Subcutaneous adipose tissue (tissue), 4 donors: Measurements from ENCODE around the gene IGF2BP2. TPM values are rescaled to one million over a fixed set of nuclear protein-coding genes. Genes with fewer than 3 reads are reported as not detected.

Source experiments
- total RNA-seq, 4 donors: library from RNA; depleted of rRNA; stranded (reverse); fragments of >200 nt; gene quantifications; one replicate each; pipeline ENCODE4 v1.1.0, GENCODE V29; 2016
- TF ChIP-seq, protein P1 (sequence below): fragments of 450-650 bp; IDR thresholded peaks from one replicate; pipeline ENCODE4 v1.5.1; 2016; ENCODE audit warnings: low read depth, mild to moderate bottlenecking, control low read depth, antibody characterized with exemption, moderate library complexity

The IGF2BP2 gene
- total RNA-seq, 4 donors from 2014 or later, result 11.3 to 30.0 (median 26.9) TPM

DNA sequence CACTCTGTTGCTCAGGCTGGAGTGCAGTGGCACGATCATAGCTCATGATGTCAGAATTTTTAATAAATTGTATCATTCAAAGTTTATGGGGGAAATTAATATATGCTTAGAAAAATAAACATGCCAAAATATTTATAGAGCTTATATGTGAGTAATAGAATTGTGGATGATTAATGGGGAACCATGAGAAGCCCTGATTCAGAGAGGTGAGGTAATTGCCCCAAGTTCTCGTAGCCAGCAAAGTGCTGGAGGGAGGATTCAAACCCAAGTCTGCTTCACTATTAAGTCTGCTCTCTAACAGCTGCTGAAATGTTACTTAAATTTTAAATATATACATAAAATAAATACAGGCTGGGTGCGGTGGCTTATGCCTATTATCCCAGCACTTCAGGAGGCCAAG, 26.2 kb upstream of the IGF2BP2 start:
- TF ChIP-seq, protein P1, sequence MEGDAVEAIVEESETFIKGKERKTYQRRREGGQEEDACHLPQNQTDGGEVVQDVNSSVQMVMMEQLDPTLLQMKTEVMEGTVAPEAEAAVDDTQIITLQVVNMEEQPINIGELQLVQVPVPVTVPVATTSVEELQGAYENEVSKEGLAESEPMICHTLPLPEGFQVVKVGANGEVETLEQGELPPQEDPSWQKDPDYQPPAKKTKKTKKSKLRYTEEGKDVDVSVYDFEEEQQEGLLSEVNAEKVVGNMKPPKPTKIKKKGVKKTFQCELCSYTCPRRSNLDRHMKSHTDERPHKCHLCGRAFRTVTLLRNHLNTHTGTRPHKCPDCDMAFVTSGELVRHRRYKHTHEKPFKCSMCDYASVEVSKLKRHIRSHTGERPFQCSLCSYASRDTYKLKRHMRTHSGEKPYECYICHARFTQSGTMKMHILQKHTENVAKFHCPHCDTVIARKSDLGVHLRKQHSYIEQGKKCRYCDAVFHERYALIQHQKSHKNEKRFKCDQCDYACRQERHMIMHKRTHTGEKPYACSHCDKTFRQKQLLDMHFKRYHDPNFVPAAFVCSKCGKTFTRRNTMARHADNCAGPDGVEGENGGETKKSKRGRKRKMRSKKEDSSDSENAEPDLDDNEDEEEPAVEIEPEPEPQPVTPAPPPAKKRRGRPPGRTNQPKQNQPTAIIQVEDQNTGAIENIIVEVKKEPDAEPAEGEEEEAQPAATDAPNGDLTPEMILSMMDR, result no peak

DNA sequence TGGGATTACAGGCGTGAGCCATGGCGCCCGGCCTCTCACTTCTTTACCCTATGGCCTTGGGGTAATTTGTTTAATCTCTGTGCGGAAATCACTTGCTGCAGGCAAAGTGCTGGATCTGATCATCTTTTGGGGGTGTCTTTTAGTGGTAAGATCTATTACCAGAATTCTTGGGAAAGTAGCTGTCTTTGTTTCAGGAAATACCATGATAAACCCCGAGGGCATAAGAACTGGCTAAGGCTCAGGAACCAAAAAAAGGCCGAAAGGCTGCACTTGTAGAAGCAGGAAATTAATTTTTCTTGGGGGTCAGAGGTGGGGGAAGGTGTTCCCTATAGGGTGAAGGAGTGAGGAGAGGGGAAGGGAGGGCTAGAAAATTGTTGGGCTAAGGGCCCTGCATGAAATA, 22.7 kb upstream of the IGF2BP2 start:
- TF ChIP-seq, protein P1, result no peak

DNA sequence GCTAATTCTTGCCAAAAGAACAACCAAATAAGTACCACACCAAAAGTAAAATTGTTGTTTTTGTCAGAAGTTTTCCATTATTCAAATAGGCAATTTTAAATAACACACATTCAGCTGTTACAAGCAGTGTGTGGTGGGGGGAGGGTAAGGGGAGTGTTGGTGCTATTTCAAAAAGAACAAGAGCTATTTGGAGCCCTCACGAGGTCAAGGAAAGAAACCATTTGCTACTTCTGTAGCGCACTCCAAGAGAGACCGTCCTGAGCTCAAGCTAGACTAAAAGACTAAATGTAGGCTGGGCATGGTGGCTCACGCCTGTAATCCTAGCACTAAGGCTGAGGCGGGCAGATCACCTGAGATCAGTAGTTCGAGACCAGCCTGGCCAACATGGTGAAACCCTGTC, 21.2 kb upstream of the IGF2BP2 start:
- TF ChIP-seq, protein P1, result no peak

DNA sequence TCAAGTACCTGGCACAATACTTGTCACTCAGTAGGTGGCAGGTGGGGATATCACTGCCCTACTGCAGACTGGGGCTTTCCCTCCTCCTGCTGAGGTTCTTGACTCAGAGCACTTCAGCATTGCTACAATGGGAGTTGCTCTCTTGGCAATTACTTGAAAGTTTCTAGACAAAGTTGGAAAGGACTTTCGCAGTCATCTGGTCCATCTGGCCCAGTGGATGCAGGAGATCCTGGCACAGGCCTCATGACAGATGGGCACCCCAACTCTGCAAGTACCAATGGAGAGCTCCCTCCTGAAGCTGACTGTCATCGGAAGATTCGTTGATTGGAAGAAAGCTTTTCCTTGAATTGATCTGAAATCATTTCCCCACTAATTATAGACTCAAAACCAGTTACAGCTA, 19.2 kb upstream of the IGF2BP2 start:
- TF ChIP-seq, protein P1, result no peak

DNA sequence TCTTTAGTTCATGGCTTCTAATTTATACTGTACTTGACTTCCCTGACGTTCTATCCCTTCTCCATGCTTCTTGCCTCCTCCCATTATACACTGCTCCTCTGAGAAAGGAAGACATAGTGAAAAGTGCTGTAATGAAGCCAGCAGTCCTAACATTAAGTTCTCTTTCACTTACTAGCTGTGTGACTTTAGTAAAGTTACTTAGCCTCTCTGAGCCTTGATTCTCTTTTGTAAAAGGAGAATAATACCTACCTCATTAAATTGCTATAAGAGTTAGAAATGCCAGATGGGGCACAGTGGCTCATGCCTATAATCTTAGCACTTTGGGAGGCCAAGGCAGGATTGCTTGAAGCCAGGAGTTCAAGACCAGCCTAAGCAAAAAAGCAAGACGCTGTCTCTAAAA, 18.8 kb upstream of the IGF2BP2 start:
- TF ChIP-seq, protein P1, result no peak

DNA sequence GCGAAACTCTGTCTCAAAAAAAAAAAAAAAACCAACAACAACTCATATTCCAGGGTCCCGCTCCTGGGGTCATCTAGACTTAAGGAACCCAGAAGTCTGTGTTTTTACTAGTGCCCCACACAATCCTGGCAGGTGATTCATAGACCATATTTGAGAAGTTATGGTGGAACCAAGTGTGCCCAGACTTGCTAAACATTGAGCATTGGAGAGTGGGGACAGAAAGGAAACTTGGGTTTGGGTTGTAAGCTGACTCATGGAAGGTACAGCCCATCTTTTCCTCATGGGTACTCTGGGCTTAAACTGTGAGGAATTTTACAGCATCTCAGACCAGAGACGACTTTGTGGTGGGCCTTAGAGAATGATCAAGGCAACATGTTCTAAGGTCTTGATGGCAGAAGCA, 18.3 kb upstream of the IGF2BP2 start:
- TF ChIP-seq, protein P1, result no peak

DNA sequence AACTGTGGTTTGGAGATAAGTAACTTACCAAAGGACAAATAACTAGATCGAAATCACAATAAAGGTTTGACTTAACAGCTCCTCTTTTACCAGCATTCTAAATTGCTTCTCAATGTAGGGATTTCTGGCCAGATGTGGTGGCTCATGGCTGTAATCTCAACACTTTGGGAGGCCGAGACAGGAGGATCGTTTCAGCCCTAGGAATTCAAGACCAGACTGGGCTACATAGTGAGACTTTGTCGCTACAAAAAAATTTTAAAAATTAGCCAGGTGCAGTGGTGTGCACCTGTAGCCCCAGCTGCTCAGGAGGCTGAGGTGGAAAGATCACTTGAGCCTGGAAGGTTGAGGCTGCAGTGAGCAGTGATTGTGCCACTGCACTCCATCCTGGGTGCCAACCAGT, 17.4 kb upstream of the IGF2BP2 start:
- TF ChIP-seq, protein P1, result no peak

DNA sequence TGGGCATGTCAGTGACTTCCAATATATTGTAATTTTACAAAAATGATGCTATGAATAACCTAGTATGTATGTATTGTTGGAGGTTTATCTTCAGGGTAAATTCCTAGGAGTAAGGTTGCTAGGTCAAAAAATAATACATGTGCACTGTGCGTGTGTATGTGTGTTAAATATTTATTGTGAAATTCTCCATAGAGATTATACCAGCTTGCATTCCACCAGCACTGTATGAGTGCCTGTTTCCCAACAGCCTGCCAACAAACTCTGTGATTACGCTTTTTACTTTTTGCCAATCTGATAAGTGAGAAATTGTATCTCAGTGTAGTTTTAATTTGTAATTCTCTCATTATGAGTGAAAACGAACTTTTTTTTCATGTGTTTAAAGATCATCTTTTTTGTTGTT, 12.6 kb upstream of the IGF2BP2 start:
- TF ChIP-seq, protein P1, result no peak
